ENCODE data around the gene GPR149.

The GPR149 gene

DNA sequence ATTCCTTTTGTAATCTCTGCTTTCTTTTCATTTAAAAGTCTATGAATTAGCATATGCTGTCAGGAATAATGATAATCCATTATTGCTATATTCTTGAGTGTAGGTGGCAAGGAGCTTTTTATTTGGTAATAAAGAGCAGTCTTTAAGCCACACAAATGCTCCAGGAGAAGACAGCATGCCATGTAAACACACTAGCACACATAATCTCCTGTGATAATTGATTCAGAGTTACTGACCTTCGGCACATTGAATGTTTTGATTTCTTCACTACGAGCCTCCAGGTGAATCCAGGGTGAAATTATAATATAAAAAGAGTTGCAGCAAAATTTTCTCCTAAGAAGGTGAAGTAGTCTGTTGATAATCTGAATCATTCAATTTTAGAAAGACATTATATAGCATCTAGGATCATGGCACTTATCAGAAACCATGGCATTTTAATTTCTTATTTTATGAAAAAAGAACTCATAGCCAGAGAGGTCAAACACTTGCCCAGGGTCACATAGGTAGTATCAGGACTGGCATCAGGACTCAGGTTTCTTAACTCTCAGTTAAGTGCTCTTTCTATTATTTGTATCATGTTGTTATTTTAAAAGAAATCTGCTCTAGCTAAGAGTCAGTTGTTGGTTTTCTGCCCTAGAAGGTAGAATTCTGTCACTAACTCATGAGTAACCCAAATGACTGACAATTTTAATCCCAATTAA lies 84.4 kb downstream of the GPR149 start:
- no peak for TF ChIP-seq EZH2phosphoT487 (conservative IDR thresholded peaks at IDR 0.05; ENCODE audit: low read length)
- TF ChIP-seq CTCF (IDR thresholded peaks at IDR 0.05; ENCODE audit: insufficient read depth, low read length, poor library complexity, severe bottlenecking) = no peak
- H3K27ac ChIP-seq (ENCODE audit: low read depth, low read length) = no peak overlapping the region
- H3K9me3 ChIP-seq (ENCODE audit: insufficient read depth, low read length) = no peaks in the 10 kb centered on the region
- no peak overlapping the region for H2AFZ ChIP-seq (ENCODE audit: low read depth, low read length, severe bottlenecking)
- H3K9ac ChIP-seq (ENCODE audit: low read length) = no peak overlapping the region
- H3K79me2 ChIP-seq (ENCODE audit: insufficient read depth, low read length) = no peaks in the 10 kb centered on the region
- no peaks in the 10 kb centered on the region for H3K9me2 ChIP-seq (replicated peaks; ENCODE audit: insufficient read depth, low read length)
- no peaks in the 10 kb centered on the region for H4K20me1 ChIP-seq (ENCODE audit: low read depth, low read length)
- H3K4me3 ChIP-seq (ENCODE audit: insufficient read depth, low read length, poor library complexity, severe bottlenecking) = no peak overlapping the region
- no peak overlapping the region for H3K4me2 ChIP-seq (ENCODE audit: low read depth, low read length, poor library complexity, severe bottlenecking)
- H3F3A ChIP-seq (ENCODE audit: insufficient read depth) = no peaks in the 10 kb centered on the region
- H3K27me3 ChIP-seq (ENCODE audit: low read length) = no peaks in the 10 kb centered on the region
- H3K36me3 ChIP-seq (ENCODE audit: low read length) = no peaks in the 10 kb centered on the region

GRCh38 chr3:154338570-154338969 lies 91.4 kb downstream of the GPR149 start:
- Histone ChIP-seq H2AFZ (ENCODE audit: low read depth, low read length, severe bottlenecking) (no peak overlapping the region), H3K9me2 (replicated peaks; ENCODE audit: insufficient read depth, low read length) (no peaks in the 10 kb centered on the region), H3K79me2 (ENCODE audit: insufficient read depth, low read length) (no peaks in the 10 kb centered on the region), H3K9me3 (ENCODE audit: insufficient read depth, low read length) (no peaks in the 10 kb centered on the region), H4K20me1 (ENCODE audit: low read depth, low read length) (no peaks in the 10 kb centered on the region; the same call in 1 of the 2 replicates), H3K27me3 (ENCODE audit: low read length) (no peaks in the 10 kb centered on the region), H3K27ac (ENCODE audit: low read depth, low read length) (no peak overlapping the region), H3F3A (ENCODE audit: insufficient read depth) (no peaks in the 10 kb centered on the region), H3K9ac (ENCODE audit: low read length) (no peak overlapping the region), H3K36me3 (ENCODE audit: low read length) (no peaks in the 10 kb centered on the region), H3K4me3 (ENCODE audit: insufficient read depth, low read length, poor library complexity, severe bottlenecking) (no peak overlapping the region), H3K4me2 (ENCODE audit: low read depth, low read length, poor library complexity, severe bottlenecking) (no peak overlapping the region)
- TF ChIP-seq CTCF (IDR thresholded peaks at IDR 0.05; ENCODE audit: insufficient read depth, low read length, poor library complexity, severe bottlenecking) (no peak), EZH2phosphoT487 (conservative IDR thresholded peaks at IDR 0.05; ENCODE audit: low read length) (no peak)

- TF ChIP-seq EZH2phosphoT487 (conservative IDR thresholded peaks at IDR 0.05; ENCODE audit: low read length) = no peak
- TF ChIP-seq CTCF (IDR thresholded peaks at IDR 0.05; ENCODE audit: insufficient read depth, low read length, poor library complexity, severe bottlenecking) = no peak
- H2AFZ ChIP-seq (ENCODE audit: low read depth, low read length, severe bottlenecking) = no peak overlapping the region
- no peak overlapping the region for H3K4me2 ChIP-seq (ENCODE audit: low read depth, low read length, poor library complexity, severe bottlenecking)
Measured at GRCh38 chr3:154338008-154338407, 92.0 kb downstream of the GPR149 start.

More at GRCh38 chr3:154338008-154338407, 92.0 kb downstream of the GPR149 start:
- no peaks in the 10 kb centered on the region for H3K79me2 ChIP-seq (ENCODE audit: insufficient read depth, low read length)
- H3K27ac ChIP-seq (ENCODE audit: low read depth, low read length) = no peak overlapping the region
- no peaks in the 10 kb centered on the region for H3F3A ChIP-seq (ENCODE audit: insufficient read depth)
- H3K9me2 ChIP-seq (replicated peaks; ENCODE audit: insufficient read depth, low read length) = no peaks in the 10 kb centered on the region
- H3K36me3 ChIP-seq (ENCODE audit: low read length) = no peaks in the 10 kb centered on the region
- no peaks in the 10 kb centered on the region for H3K9me3 ChIP-seq (ENCODE audit: insufficient read depth, low read length)
- H3K9ac ChIP-seq (ENCODE audit: low read length) = no peak overlapping the region
- no peaks in the 10 kb centered on the region; the same call in 1 of the 2 replicates for H4K20me1 ChIP-seq (ENCODE audit: low read depth, low read length)
- H3K4me3 ChIP-seq (ENCODE audit: insufficient read depth, low read length, poor library complexity, severe bottlenecking) = no peak overlapping the region
- H3K27me3 ChIP-seq (ENCODE audit: low read length) = no peaks in the 10 kb centered on the region

Measured in SU-DHL-6 (cell line).